SK-N-SH treated with all-trans-retinoic acid at 6 μM for 48 hours (cell line): ENCODE data around the gene UBQLN4.

Source experiments
- ARNTL ChIP-seq: fragments of 450-650 bp; formaldehyde crosslinking; IDR thresholded peaks from 2 replicates; pipeline ENCODE4 v1.5.0; 2020; ENCODE audit warnings: low read depth, mild to moderate bottlenecking, moderate library complexity, borderline replicate concordance
- CSRNP3 ChIP-seq: fragments of 250-450 bp; sonication (Bioruptor Pico); IDR thresholded peaks from 2 replicates; pipeline ENCODE4 v1.5.1; 2021; ENCODE audit warnings: mild to moderate bottlenecking, moderate library complexity
- ESRRG ChIP-seq: fragments of 250-450 bp; sonication (Bioruptor Pico); IDR thresholded peaks from 2 replicates; pipeline ENCODE4 v1.6.1; 2021; ENCODE audit warnings: mild to moderate bottlenecking
- GLIS3 ChIP-seq: fragments of 250-450 bp; sonication (Bioruptor Pico); IDR thresholded peaks from 2 replicates; pipeline ENCODE4 v1.5.0; 2020; ENCODE audit warnings: mild to moderate bottlenecking, moderate library complexity
- PATZ1 ChIP-seq: fragments of 250-450 bp; sonication (Bioruptor Pico); IDR thresholded peaks from 2 replicates; pipeline ENCODE4 v1.8.0; 2020; ENCODE audit warnings: mild to moderate bottlenecking, moderate library complexity, borderline replicate concordance
- RARB ChIP-seq: fragments of 250-450 bp; sonication (Bioruptor Pico); IDR thresholded peaks from 2 replicates; pipeline ENCODE4 v1.8.0; 2021; ENCODE audit warnings: mild to moderate bottlenecking, moderate library complexity
- ZFP3 ChIP-seq: fragments of 250-450 bp; sonication (Bioruptor Pico); IDR thresholded peaks from 2 replicates; pipeline ENCODE4 v1.5.0; 2020; ENCODE audit warnings: mild to moderate bottlenecking, moderate library complexity
- ZNF8 ChIP-seq: fragments of 450-650 bp; formaldehyde crosslinking; IDR thresholded peaks from 2 replicates; pipeline ENCODE4 v1.5.0; 2020; ENCODE audit warnings: mild to moderate bottlenecking, moderate library complexity

DNA sequence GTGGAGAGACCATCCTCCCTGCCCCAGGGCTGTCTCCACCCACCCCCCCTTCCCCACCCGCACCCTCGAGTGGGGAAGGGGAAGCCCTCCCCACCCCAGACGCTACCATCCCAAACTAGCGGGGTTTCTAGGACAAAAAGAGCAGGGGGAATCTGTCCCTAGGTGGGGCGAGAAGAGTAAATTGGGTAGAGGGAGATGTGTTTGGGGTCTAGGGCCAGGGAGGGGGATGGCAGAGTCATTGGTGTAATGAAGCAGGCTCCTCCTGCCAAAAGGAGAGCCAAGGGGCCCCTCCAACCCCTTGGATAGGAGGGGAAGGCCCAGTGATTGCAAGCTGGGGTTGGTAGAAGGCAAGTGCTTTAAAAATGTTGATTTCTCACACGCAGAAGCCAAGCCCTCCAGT lies 18.7 kb upstream of the UBQLN4 start:
- TF ChIP-seq CSRNP3 (CRISPR knock-in tag) (no peak), ZFP3 (CRISPR knock-in tag) (no peak), RARB (no peak), GLIS3 (CRISPR knock-in tag) (no peak), ARNTL (CRISPR knock-in tag) (no peak), ZNF8 (CRISPR knock-in tag) (no peak), PATZ1 (CRISPR knock-in tag) (no peak), ESRRG (CRISPR knock-in tag) (no peak)
